Upper lobe of right lung (tissue), 1 donor: Measurements from ENCODE around the gene DMRTC2. TPM values are rescaled to one million over a fixed set of nuclear protein-coding genes. Genes with fewer than 3 reads are reported as not detected.

Experiments
- ATAC-seq: fragments of 200-7000 bp; cut with Tn5 transposase; one replicate; pipeline ENCODE4 v1.9.1; 2020; ENCODE audit warnings: mild to moderate bottlenecking, moderate library complexity
- DNase-seq: peaks from one replicate; pipeline ENCODE4 v3.0.0-alpha.2; 2020
- H3K27ac ChIP-seq: fragments of 200-600 bp; one replicate; pipeline ENCODE4 v1.8.0; 2022
- H3K27me3 ChIP-seq: fragments of 200-600 bp; one replicate; pipeline ENCODE4 v1.8.0; 2022; ENCODE audit warnings: mild to moderate bottlenecking
- H3K36me3 ChIP-seq: fragments of 200-600 bp; one replicate; pipeline ENCODE4 v1.8.0; 2022
- H3K4me1 ChIP-seq: fragments of 200-600 bp; one replicate; pipeline ENCODE4 v1.8.0; 2022
- H3K4me3 ChIP-seq: fragments of 200-600 bp; one replicate; pipeline ENCODE4 v1.8.0; 2022; ENCODE audit warnings: mild to moderate bottlenecking
- H3K9me3 ChIP-seq: fragments of 200-600 bp; one replicate; pipeline ENCODE4 v1.8.0; 2022
- intact Hi-C: fragments of 100-400 bp; cut with DNase I; formaldehyde crosslinking; loops from one replicate; pipeline ENCODE4 v1.11.0; 2022
- total RNA-seq: library from RNA; stranded (reverse); fragmentation: NEBNext Ultra II Directional; extraction: Animal tissue kit (Norgen Biotek cat#: 25700); gene quantifications from one replicate; pipeline ENCODE4 v1.2.1, GENCODE V29; 2021
- TF ChIP-seq, protein P1 (sequence below): fragments of 200-600 bp; IDR thresholded peaks from one replicate; pipeline ENCODE4 v1.8.0; 2022; ENCODE audit warnings: antibody characterized with exemption
- donor health status: DM: no; HTN: yes; CAD: no; lungs with severe emphysema.

Gene DMRTC2
- total RNA-seq, 1 donor from 2014 or later = not detected

DNA sequence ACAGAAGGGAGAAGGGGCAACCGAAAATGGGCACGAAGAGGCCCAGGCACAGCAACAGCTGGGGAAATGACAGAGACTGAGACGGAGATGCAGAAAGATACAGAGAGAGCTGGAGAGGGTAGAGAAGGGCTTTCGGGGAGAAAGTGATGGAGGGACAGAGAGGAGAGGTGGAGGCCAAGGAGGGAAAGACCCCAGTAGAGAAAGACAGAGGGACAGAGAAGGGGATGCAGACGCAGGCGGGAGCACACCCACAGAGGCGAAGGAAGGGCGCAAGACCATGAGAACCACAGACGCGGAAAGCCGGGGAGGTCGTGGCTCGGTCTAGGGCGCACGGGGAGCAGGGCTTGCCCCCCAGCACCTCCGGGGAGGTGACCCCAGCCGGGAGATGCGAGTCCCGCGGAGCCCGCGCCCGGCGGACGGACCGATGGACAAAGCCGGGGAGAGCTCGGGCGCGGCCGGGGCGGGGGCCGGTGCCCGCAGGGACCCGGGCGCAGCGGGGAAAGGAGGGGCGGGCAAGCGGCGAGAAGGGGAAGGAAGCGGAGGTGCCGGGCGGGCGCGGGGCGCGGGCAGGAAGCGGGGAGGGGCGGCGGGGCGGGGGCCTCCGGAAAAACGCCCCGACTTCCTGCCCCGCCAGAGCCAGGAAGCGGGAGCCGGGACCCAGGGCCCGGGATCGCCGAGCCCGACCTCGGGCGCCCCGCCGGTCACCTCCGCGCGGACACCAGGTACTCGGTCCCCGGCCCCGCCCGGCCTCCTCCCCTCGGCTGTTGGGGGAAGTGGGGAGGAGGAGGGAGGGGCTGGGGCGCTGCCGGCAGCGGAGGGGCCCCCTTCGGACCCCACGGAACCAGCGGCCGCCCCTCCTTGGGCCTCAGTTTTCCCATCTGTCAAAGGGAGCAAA lies 38.0 kb downstream of the DMRTC2 start, which contains the start of gene ARHGEF1:
TSS of gene ARHGEF1 (plus strand) at position 617 of the 895 bp plus-strand sequence. CDS start 4,899 bp downstream, outside the sequence.
- Histone ChIP-seq H3K27ac (peak within 1 kb of the TSS; percentile 94), H3K27me3 (no peaks in the 10 kb centered on the region), H3K36me3 (no peaks in the 10 kb centered on the region), H3K4me3 (peak within 1 kb of the TSS; percentile 99), H3K9me3 (no peaks in the 10 kb centered on the region), H3K4me1 (peaks cover 41% of the 10 kb centered on the region)
- TF ChIP-seq, protein P1, sequence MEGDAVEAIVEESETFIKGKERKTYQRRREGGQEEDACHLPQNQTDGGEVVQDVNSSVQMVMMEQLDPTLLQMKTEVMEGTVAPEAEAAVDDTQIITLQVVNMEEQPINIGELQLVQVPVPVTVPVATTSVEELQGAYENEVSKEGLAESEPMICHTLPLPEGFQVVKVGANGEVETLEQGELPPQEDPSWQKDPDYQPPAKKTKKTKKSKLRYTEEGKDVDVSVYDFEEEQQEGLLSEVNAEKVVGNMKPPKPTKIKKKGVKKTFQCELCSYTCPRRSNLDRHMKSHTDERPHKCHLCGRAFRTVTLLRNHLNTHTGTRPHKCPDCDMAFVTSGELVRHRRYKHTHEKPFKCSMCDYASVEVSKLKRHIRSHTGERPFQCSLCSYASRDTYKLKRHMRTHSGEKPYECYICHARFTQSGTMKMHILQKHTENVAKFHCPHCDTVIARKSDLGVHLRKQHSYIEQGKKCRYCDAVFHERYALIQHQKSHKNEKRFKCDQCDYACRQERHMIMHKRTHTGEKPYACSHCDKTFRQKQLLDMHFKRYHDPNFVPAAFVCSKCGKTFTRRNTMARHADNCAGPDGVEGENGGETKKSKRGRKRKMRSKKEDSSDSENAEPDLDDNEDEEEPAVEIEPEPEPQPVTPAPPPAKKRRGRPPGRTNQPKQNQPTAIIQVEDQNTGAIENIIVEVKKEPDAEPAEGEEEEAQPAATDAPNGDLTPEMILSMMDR = no peak
- ATAC-seq (peak; percentile 56), DNase-seq (peak; percentile 92)
- intact Hi-C loops = no loop called here

DNA sequence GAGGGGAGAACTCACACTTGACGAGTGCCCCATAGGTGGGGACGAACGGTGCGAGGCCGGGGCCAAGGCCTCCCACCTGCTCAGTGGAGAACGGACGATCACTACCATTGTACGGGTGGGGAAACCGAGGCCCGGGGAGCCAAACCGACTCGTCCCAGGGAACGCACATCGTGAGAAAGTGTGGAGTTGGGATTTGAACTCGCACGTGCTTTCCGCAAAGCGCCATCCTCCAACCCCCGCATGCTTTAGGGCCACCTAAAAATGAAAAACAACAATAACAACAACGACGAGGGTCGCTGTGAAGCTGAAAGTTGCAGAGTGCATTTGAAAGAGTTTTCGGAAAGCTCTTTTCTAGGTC lies 38.6 kb downstream of the DMRTC2 start:
- Histone ChIP-seq H3K4me1 (peaks cover 45% of the 10 kb centered on the region), H3K4me3 (peak overlapping the region; percentile 99), H3K9me3 (no peaks in the 10 kb centered on the region), H3K27me3 (no peaks in the 10 kb centered on the region), H3K27ac (peak overlapping the region; percentile 94), H3K36me3 (peaks cover 6% of the 10 kb centered on the region)
- TF ChIP-seq, protein P1 = no peak
- DNase-seq (no peak), ATAC-seq (no peak)
- intact Hi-C loops = no loop called here

DNA sequence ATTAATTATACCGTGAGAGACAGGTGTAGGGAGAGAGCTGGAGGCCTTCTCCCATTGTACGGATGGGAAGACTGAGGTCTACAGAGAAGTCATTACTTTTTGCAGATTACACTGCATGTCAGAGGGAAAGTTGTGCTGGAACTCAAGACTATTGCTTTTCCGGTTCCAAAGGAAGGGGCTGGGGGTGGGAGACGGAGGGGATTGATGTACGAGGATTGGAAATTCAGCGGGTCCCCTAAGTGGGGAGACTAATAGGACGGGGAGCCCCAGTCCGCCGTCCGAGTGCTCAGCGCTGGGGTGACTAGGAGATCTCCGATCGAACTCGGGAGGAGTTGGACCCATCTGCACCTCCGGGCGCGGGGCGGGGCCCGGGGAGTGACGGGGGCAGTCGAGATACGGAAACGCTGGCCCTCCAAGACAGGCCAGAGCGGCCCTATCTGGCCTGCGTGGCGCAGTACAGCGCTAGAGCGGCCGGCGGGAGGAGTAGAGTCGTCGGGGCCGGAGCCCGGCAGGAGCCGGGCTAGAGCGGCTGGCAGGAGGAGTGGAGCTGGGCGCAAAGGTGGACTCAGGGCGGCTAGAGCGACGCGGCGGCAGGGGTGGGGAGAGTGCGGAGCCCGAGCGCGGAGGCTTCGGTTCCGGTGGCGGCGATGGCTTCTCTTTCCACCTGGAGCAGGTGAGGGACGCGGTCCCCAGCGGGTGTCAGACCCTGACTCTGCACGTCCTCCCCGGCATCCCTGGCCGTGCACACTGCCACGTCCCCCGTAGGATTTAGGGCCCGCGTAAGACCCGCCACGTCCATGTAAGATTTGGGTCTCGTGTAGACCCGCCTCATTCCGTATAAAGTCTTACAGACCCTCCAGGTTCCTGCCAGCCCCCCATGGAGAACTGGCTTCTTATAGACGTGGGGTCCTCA lies 39.2 kb downstream of the DMRTC2 start:
- peak; percentile 98 for DNase-seq
- intact Hi-C loops = no loop called here
- TF ChIP-seq, protein P1 = peak; percentile 24
- peaks cover 12% of the 10 kb centered on the region for H3K36me3 ChIP-seq
- H3K9me3 ChIP-seq = no peaks in the 10 kb centered on the region
- peak overlapping the region; percentile 99 for H3K4me3 ChIP-seq
- H3K27ac ChIP-seq = peak overlapping the region; percentile 94
- peaks cover 50% of the 10 kb centered on the region for H3K4me1 ChIP-seq
- peak; percentile 90 for ATAC-seq
- no peaks in the 10 kb centered on the region for H3K27me3 ChIP-seq

DNA sequence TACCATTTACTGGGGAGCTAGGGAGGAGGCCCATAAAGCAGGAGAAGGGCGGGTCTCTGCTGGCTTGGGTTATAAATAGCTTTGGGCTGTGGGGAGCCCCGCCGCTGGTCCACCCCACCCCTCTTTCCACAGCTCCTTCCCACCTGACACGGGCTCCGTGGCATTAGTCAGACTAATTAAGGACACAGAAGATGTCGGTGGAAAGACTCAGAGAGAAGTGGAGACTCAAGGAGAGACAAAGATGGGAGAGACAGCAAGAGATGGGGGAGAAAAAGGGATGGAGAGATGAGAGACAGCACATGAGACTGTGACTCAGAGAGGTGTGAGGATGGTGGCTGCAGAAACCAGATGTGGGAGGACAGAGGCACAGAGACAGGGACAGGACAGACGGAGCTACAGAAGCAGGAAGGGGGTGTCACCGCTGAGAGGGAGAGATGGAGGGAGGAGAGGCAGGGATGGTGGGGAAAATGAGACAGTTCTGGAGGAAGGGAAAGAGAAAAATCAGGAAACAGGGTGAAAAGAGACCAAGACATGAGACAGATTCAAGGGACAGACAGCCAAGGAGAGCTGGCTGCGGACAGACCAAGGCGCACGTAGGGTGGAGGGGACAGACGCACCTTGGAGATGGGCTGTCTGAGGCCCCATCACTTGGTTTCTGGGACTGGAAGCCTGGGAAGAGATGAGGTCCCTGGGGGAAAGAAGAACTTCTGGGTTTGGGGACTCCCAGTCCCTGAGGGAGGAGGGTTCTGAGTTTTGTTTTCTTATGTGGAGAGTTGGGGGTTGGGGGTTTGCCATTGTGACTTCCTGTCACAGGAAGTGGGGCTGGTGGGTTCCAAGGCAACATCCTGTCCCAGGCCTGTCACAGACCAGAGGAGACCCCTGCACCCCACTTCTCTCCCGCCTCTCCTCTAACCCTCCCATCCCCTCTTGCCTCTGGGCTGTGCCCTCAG lies 42.2 kb downstream of the DMRTC2 start:
- peak overlapping the region; percentile 66 for H3K27ac ChIP-seq
- intact Hi-C loops = no loop called here
- H3K4me1 ChIP-seq = peaks cover 50% of the 10 kb centered on the region
- no peaks in the 10 kb centered on the region for H3K9me3 ChIP-seq
- peak overlapping the region; percentile 36 for H3K4me3 ChIP-seq
- no peak for ATAC-seq
- no peaks in the 10 kb centered on the region for H3K27me3 ChIP-seq
- no peak for DNase-seq
- TF ChIP-seq, protein P1 = no peak
- H3K36me3 ChIP-seq = peaks cover 34% of the 10 kb centered on the region
